NCI-H2107 treated with DMSO at 0.1 percent for 48 hours (cell line): ENCODE data around the gene ACAD10.
"Not testable (repeated sequence)": the region's sequence is repeated elsewhere in the genome, so short reads cannot be mapped to it uniquely, and the experiment has no call there.

Experiments
- DNase-seq: peaks from one replicate; lab custom pipeline; 2025; ENCODE audit not compliant: unreplicated experiment; lab: John Stamatoyannopoulos, UW

The ACAD10 gene

DNA sequence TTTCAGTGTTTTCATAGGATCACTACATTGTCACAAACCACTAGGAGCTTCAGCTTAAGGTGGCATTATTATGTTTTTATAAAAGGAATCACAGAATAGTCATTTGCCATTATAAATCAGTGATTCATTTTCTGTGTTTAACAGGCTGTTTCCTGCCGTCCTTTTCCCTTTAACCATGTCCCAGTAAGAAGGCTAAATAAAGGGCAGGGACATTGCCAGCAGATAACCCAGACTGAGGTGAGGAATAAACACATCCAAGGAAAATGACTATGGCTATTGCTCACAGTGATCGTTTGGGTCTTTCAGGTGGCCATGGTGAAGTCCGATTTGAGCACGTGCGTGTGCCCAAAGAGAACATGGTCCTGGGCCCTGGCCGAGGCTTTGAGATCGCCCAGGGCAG lies 63.0 kb downstream of the ACAD10 start:
- no peak for DNase-seq

DNA sequence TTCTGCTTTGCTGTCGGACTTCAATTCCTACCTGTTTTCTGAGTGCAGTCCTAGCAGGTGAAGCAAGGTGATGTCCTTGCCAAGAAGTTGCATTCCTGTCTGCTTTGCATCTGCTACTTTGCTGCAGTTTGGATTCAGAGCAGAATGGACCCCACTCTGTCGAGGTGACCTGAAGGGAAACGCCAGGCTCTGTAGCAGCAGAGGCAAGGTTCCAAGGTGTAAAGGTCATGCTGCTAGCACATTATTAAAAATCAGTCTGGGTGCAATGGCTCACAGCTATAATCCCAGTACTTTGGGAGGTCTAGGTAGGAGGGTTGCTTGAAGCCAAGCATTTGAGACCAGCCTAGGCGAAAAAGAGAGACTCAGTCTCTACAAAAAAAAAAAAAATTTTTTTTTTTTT lies 63.5 kb downstream of the ACAD10 start:
- DNase-seq = no peak

DNA sequence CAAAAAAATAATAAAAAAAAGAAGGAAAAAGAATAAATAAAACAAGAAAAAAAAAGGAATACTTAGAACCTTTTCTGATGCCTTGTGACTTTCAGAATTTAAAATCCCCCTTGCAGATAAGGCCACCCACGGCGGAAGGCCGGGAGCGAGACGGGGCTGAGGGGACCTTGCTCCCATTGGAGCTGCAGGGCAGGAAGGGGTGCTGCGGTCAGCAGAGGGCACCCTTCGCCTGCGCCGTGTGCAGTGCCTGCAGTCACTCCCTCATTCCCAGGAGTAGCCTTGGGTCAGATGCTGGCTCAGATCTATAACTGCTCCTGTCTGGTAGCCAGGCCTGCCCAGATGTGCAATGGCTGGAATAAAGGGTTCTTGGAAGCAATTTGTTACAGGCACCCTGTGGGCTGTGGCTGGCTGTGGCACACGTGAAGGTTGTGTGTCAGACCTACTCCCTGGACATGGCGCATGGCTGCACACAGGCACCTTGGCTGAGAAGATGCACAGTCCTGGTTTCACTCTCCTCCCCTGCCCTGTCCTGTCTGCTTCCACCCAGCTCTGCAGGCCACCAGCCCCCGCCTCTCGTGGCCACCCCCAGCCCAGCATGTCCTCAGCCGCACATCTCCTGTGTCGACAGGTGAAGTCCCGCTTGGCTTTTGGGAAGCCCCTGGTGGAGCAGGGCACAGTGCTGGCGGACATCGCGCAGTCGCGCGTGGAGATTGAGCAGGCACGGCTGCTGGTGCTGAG lies 67.5 kb downstream of the ACAD10 start:
- DNase-seq = peak; percentile 3

DNA sequence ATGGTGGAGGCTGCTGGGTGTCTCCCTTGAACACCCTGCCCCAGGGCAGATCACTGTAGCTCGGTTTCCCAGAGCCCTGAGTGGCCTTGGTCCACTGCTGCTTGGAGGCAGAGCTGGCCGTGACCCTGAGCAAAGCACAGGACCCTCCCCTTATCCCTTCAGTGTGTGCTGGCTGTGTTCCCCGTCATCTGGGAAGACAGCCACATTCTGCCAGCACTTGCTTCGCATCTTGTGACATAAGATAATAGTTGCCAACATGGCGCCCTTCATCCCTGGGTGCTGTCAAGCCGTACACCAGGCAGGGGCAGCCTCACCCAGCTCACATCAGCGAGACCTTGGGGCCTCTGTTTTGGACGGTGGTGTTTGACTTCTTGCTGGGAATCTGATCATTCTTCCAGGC lies 68.8 kb downstream of the ACAD10 start:
- DNase-seq = no peak

DNA sequence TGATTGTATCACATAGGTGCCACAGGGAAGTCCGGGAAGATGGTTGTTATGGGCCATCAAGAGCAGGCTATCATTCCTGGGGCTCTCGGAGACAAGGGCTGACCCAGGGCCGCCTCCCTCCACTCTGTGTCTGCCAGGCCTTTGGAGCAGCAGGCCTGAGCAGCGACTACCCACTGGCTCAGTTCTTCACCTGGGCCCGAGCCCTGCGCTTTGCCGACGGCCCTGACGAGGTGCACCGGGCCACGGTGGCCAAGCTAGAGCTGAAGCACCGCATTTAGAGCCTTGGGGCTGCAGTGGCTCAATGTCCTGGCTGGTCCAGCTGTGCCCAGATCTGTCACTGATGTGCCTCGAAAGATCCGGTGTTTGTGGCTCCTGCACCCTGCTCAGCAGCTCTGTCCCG lies 70.3 kb downstream of the ACAD10 start:
- no peak for DNase-seq

DNA sequence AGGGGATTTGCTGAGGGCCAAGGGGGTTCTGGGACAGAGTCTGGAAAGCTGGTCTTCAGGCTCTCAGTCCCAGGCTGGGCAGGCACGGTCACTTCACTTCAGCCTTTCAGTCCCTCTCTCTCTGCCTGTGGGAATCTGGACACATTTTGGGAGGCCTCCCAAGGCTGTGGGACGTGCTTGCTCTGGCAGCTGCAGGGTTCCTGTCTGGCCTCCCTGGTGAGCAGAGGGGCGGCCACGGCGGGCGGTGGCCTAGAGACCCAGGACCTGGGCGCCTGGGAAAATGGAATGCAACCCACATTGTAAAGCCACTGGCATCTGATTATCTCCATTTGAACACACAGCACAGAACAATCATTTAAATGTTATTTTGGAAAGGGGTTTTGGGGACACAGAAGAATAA lies 70.8 kb downstream of the ACAD10 start:
- DNase-seq = no peak

DNA sequence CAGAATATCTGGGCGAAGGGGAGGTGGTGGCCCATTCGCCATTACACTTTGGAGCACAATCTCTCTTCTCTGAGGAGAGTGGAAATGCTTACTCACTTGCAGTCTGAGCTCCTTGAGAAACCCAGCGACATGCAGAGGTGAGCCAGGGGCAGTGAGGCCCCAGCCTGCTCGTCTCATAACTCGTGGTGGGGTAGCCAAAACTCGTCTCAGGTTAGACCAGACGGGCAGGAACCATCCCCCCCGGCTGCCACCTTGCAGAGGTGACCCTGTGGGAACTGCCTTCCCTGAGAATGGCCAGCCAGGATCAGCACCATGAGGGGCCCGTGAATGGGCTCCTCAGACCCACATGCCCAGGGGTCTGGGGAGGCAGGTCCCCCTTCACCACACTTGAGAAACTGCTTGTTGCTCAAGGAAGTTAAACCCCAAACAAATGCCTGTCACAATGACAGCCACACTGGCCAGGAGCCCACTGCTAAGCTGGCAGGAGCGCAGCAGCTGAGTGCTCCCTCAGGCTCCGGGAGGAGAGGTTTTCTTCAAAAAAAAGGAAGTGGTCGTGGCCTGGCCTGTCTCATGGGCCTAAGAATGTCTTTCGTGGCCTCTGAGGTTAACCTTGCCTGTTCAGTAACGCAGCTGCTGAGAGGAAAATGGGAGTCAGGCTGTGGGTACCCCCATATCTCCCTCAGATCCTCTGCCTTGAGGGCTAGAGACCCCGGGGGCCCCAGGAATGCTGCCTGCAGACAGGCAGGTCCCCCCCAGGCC lies 71.7 kb downstream of the ACAD10 start:
- no peak for DNase-seq

DNA sequence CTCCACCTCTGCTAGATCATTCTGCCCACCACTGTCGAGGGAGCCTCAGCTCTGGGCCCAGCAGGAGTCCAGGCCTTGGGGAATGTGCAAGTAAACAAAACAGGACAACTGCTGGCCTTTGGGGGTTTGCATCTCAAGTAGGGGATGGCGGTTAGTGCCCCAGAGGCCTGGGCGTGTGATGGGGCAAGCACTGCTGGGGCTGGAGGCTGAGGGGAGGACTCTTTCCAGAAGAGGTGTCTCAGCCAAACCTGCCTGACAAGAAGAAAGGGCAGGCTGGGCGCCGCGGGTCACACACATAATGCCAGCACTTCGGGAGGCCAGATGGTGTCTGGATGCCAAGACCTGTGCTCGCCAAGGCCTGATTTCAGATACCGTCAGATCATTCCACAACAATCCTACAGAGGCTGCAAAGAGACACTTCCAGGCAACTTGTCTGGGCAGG lies 72.3 kb downstream of the ACAD10 start:
- no peak for DNase-seq

DNA sequence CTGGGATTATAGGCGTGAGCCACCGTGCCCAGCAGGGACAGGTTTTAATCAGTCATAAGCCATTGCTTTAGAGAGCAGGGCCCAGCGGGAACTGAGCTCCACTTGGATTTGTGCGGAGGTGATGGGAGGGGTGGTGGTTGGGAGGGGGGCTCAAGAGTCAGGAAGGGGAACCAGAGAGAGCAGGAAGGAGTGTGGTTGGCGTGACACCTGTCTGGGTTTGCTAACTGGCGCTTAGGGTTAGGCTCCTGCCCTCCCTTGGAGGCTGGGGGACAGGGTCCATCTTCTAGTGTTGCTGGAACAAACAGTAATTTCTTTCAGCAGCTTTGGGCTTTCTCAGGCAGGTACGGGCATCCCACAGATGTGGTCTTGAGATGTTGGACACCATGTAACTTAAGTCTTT lies 73.4 kb downstream of the ACAD10 start:
- DNase-seq = no peak

DNA sequence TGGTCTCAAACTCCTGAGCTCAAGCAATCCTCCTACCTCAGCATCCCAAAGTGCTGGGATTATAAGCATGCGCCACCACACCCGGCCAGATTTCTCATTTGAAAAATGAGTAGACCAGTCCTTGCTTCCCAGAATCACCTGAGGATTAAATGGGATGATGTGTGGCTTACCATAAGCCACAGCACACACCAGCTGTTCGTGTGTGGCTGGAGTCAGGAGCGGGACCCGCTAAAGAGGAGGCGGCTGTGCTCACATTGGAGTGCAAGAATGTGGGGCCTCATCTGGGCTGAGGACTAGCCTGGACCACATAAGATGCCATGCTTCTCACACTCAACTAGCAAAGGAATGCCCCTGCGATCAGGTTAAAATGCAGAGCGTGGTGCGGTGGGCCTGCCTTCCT lies 74.1 kb downstream of the ACAD10 start:
- no peak for DNase-seq

DNA sequence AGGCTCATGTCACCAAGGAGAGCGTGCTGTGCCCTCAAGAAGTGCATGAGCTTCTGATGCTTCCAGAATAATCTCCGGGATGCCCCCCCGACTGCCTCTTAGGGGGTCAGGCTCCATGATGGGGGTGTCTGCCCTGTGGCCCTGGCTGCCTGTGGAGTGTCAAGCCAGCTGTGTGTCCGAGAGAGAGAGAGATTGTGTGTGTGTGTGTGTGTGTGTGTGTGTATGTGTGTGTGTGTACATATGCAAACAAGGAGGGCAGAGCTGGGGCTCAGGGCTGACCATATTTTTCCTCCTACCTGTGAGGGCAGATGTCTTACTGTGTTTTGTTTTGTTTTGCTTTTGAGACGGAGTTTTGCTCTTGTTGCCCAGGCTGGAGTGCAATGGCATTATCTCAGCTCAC lies 75.2 kb downstream of the ACAD10 start:
- no peak for DNase-seq

DNA sequence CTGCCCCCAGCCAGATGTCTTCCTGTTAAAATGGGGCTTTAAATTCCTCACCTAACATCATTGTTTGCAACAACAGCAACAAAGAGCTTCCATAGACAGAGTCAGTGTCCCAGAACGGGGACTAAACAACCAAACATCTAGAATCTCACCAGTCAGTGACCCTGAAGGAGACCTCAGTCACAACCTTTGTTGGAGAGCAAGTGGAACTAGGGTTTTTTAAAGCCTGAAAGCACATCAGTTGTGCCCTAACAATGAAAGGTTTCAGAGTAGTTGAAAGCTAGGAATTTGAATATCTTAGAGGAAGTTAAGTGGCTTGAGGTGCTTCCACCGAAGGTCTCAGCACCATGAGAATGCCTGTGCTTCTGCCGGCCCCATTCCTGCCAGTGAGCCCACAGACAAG lies 75.9 kb downstream of the ACAD10 start:
- no peak for DNase-seq

DNA sequence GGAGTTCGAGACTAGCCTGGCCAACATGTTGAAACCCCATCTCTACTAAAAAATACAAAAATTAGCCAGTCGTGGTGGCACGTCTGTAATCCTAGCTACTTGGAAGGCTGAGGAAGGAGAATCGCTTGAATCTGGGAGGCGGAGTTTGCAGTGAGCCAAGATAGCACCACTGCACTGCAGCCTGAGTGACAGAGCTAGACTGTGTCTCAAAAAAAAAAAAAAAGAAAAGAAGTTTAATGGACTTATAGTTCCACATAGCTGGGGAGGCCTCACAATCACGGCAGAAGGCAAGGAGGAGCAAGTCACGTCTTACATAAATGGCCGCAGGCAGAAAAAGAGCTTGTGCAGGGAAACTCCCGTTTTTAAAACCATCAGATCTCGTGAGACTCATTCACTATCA lies 77.7 kb downstream of the ACAD10 start:
- DNase-seq = not testable (repeated sequence)

DNA sequence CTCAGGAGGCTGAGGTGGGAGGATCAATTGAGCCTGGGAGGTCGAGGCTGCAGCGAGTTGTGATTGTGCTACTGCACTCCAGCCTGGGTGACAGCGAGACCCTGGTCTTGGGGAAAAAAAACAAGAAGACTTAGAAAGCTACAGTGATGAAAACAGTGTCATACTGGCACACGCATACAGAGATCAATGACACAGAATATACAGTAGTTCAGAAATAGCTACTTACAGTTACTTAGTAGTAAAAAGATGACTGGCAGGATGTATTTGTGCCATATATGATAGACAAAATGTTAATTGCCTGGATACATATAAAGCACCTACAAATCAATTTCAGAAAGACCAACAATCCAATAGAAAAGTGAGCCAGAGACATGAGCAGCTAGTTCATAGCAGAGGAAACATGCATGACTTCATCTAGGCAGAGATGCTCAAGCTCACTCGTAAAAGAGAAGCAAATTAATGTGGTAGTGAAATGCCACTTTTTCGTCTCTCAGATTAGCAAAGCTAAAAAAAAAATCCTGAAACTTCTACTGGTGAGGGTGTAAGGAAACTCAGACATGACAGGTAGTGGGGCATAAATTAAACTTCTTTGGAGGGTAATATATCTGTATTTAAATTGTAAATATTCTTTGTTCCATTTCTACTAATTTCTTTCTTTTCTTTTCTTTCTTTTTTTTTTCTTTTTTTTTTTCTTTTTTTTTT lies 78.4 kb downstream of the ACAD10 start:
- no peak for DNase-seq

DNA sequence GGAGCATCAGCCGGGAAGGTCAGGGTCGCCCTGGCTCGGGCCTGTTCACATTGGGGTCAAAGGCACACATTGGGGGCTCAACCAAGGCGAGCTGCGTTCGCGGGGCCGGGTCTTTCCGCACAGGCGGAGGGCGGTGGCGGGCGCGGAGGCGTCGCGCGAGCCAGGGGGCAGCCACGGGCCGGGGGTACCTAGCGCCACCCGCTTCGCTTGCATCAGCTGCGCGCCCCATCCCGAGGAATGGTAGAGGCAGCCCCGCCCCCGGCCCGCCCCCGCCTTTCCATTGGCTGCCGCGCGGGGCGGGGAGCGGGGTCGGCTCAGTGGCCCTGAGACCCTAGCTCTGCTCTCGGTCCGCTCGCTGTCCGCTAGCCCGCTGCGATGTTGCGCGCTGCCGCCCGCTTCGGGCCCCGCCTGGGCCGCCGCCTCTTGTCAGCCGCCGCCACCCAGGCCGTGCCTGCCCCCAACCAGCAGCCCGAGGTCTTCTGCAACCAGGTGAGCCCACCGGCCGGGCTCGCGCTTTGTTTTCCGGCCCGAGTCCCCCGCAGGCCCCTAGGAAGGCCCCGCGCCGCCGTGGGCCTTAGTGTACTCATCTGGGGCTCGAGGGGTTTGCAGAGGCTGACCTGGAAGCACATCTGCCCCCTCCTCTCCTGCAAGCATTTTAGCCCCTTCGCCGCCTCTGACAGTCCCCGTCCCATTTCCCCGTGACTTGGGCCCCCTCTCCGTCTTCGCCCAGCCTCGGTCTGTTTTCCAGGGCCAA lies 80.9 kb downstream of the ACAD10 start, which contains the start of gene ALDH2:
ALDH2 (plus strand) TSS at position 326 of the 754 bp plus-strand sequence; CDS start at position 376, 50 bp downstream.
- DNase-seq = peak; percentile 20

DNA sequence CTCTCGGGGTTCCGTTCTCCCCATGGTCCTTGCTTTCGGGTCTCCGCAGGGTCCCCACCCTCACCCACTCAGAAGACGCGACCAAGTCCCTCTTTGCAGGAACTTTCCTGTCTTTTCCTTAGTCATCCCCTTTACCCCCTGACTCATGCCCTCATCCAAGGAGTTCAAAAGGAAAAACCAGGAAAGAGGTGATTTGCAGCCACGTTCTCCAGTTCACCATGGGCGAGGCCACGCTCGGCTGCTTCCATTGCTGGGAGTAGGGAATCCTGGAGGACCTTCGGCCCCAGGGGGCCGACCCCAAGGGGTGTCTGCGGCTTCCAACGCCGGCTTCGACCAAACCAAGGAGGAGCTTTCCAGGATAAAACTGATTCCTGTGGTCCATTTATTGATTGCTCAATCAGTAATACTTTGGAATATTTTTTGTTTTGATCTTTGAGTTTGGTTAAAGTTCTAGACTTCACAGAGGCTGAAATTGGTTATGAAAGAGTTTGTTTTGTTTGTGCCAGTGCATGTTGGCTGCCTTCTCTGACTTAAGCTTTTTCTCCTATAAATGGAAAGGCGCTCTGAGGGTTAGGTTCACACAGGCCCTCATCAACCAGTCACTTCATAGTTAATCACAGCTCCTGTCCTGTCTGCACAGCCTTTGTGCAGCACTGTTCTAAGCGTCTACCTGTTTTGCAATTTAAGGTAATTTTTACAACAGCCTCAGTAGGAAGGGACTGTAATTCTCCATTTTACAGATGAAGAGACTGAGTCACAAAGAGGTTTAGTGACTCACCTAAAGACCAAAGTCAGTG lies 81.7 kb downstream of the ACAD10 start:
- DNase-seq = peak; percentile 15

DNA sequence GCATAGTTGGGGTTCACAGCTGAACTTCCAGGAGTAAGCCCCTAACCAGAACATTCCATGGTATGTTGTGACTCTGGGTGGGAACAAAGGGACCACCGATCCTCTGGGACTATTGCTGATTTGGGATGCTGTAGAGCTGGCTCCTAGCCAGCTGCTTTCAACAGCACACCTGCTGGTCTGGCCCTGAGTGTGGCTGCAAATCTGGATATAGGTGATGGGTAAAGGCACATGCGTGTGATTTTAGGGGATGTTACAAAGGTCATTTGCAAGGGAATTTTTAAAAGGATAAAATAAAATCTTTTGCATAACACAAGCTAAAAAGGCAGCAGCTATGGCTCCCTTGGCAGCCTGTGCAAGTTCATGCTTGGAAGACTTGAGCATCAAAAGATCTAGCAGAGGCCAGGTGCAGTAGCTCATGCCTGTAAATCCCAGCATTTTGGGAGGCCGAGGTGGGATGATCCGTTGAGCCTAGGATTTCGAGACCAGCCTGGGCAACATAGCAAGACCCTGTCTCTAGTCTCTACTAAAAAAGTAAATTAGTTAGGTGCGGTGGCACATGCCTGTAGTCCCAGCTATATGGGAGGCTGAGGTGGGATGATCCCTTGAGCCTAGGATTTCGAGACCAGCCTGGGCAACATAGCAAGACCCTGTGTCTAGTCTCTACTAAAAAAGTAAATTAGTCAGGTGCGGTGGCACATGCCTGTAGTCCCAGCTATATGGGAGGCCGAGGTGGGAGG lies 82.5 kb downstream of the ACAD10 start:
- no peak for DNase-seq

DNA sequence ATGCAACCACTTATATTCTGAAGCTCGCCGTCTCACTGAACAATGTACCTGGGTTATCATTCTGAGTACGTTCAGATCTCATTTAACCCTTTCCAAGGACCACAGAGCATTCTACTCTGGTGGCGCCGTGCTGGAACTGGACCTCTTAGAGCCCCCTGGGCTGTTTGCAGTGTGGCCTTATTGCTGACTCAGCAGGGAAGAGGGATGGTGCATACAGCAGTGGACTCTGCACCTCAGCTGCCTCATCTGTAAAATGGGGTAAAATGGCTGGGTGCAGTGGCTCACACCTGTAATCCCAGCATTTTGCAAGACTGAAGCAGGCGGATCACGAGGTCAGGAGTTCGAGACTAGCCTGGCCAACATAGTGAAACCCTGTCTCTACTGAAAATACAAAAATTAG lies 83.7 kb downstream of the ACAD10 start:
- DNase-seq = no peak

DNA sequence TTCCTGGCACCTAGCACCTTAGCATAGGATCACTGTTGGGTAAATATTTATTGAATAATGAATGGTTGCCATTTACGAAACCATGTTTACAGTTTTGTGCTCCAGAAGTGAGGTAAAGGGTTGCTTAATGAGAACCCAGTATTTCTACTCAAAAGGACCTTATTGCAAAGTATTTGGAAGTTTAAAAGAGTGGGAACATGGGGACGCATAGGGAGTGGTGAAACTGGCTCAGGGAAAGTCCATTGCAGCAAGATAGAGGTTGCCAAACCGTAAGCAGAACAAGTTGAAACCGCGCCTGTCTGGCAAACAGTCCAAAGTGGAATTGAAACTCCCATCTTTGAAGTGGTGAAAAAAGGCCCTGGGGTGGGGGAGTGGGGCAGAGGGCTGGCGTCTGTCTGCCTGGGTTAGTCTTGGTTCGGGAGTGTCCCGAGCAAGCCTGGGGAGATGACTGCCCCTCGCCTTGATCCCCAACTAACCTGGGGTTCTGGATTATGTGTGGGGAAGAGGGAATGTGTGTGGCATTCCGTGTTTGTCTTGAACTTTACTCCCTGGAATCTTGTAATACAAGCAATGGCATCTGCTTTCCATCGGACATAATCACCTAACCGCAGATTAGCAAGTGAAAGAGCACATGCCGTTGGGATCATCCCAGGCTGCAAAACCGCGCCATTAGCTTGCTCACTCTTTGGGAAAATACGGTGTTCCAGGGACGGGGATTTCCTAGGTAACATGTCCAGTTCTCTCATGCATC lies 88.1 kb downstream of the ACAD10 start:
- DNase-seq = no peak
